Peyer's patch (tissue), 4 donors: ENCODE results near the gene DDX4.

Experiments
- POLR2A ChIP-seq, 2 donors: fragments of 450-650 bp; IDR thresholded peaks; one replicate each; pipeline ENCODE4 v1.5.1; 2017; ENCODE audit warnings: antibody characterized with exemption in 2 of 2, mild to moderate bottlenecking in 2 of 2, moderate library complexity in 2 of 2
- TF ChIP-seq, protein P1 (sequence below), 6 experiments: fragments of 450-650 bp in 4 of 6; fragments of 200-600 bp in 2 of 6; sonication (generic) in 1 of 6; IDR thresholded peaks; one replicate each; pipeline ENCODE4 v1.5.1; 2017 to 2019; ENCODE audit warnings: antibody characterized with exemption in 6 of 6, mild to moderate bottlenecking in 3 of 6, moderate library complexity in 1 of 6

DNA sequence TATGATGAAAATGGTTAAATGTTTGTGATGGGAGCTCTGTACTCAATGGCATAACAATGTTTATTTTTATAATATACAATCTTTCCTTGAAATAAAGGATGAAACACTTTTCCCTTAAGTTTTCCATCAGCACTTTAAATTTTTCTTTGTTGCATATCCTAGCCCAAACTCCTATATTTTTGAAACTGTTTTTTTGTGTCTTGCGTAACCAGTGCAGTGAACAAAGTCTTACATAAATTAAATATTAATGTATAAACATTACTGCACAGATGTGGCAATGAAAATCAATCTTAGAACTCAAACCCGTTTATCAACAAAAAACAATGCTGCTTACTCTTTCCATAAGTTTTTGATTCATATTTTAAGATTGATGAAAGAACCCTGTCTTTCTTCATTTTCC lies 79.2 kb downstream of the DDX4 start:
- no peak for TF ChIP-seq POLR2A (IDR thresholded peaks at IDR 0.05)
- TF ChIP-seq, protein P1, sequence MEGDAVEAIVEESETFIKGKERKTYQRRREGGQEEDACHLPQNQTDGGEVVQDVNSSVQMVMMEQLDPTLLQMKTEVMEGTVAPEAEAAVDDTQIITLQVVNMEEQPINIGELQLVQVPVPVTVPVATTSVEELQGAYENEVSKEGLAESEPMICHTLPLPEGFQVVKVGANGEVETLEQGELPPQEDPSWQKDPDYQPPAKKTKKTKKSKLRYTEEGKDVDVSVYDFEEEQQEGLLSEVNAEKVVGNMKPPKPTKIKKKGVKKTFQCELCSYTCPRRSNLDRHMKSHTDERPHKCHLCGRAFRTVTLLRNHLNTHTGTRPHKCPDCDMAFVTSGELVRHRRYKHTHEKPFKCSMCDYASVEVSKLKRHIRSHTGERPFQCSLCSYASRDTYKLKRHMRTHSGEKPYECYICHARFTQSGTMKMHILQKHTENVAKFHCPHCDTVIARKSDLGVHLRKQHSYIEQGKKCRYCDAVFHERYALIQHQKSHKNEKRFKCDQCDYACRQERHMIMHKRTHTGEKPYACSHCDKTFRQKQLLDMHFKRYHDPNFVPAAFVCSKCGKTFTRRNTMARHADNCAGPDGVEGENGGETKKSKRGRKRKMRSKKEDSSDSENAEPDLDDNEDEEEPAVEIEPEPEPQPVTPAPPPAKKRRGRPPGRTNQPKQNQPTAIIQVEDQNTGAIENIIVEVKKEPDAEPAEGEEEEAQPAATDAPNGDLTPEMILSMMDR (IDR thresholded peaks at IDR 0.05), result no peak
